Left lobe of liver (tissue), 2 donors: ENCODE data around the gene SELENOI. TPM values are rescaled to one million over a fixed set of nuclear protein-coding genes. Genes with fewer than 3 reads are reported as not detected.
A peak's percentile ranks its signal among the peaks of the same experiment; 100 is the strongest.
"Not testable (repeated sequence)": the region's sequence is repeated elsewhere in the genome, so short reads cannot be mapped to it uniquely, and the experiment has no call there.

Source experiments
- ATAC-seq: fragments of 200-7000 bp; cut with Tn5 transposase; one replicate; pipeline ENCODE4 v1.9.1; 2020; ENCODE audit warnings: mild to moderate bottlenecking, moderate library complexity
- DNase-seq: peaks from one replicate; pipeline ENCODE4 v3.0.0-alpha.2; 2020; ENCODE audit warnings: low spot score
- total RNA-seq: library from RNA; stranded (reverse); gene quantifications from one replicate; pipeline ENCODE4 v1.2.1, GENCODE V29; 2021
- donor health status: DM: no; HTN: no; CAD: no; lungs with moderate emphysema.
- donor health status: DM: no; HTN: yes; CAD: no.

Gene SELENOI
- total RNA-seq, 1 donor from 2014 or later, result 26.4 TPM

- no peak for ATAC-seq
These were observed 9.4 kb downstream of the SELENOI start for GRCh38 chr2:26355038-26355995.

GRCh38 chr2:26356111-26356510, 10.2 kb downstream of the SELENOI start:
- ATAC-seq (no peak), DNase-seq (no peak)

More at GRCh38 chr2:26355038-26355995, 9.4 kb downstream of the SELENOI start:
- no peak for DNase-seq

GRCh38 chr2:26356771-26357170, 10.8 kb downstream of the SELENOI start:
- ATAC-seq (no peak), DNase-seq (no peak)

GRCh38 chr2:26359886-26360473, 14.0 kb downstream of the SELENOI start:
- DNase-seq (no peak), ATAC-seq (no peak)

- DNase-seq (no peak), ATAC-seq (peak; percentile 97)
These were observed 17.4 kb downstream of the SELENOI start for GRCh38 chr2:26363323-26363722.

GRCh38 chr2:26363958-26364357, 18.0 kb downstream of the SELENOI start:
- ATAC-seq (no peak), DNase-seq (no peak)

- ATAC-seq (no peak), DNase-seq (no peak)
These were observed 18.7 kb downstream of the SELENOI start for GRCh38 chr2:26364669-26365068.

- no peak for DNase-seq
- no peak for ATAC-seq
These were observed 21.0 kb downstream of the SELENOI start for GRCh38 chr2:26366957-26367356.

GRCh38 chr2:26369664-26370063, 23.7 kb downstream of the SELENOI start:
- not testable (repeated sequence) for ATAC-seq, DNase-seq

GRCh38 chr2:26370909-26371308, 25.0 kb downstream of the SELENOI start:
- ATAC-seq, result not testable (repeated sequence)

GRCh38 chr2:26376799-26377198, 30.9 kb downstream of the SELENOI start:
- ATAC-seq (no peak), DNase-seq (no peak)

More at GRCh38 chr2:26370909-26371308, 25.0 kb downstream of the SELENOI start:
- DNase-seq, result not testable (repeated sequence)

- DNase-seq, result no peak
- ATAC-seq, result no peak
These were observed 34.3 kb downstream of the SELENOI start for GRCh38 chr2:26380281-26380680.

- DNase-seq (no peak), ATAC-seq (no peak)
These were observed 36.6 kb downstream of the SELENOI start for GRCh38 chr2:26382564-26382963.

GRCh38 chr2:26384183-26384582, 38.2 kb downstream of the SELENOI start:
- ATAC-seq, result no peak
- DNase-seq, result no peak

- ATAC-seq, result no peak
- no peak for DNase-seq
These were observed 38.7 kb downstream of the SELENOI start for GRCh38 chr2:26384597-26384996.

- ATAC-seq (no peak), DNase-seq (no peak)
These were observed 41.2 kb downstream of the SELENOI start for GRCh38 chr2:26387189-26387588.

- no peak for DNase-seq
- peak; percentile 60 for ATAC-seq
These were observed 48.8 kb downstream of the SELENOI start for GRCh38 chr2:26394694-26395093.

GRCh38 chr2:26395394-26395793, 49.5 kb downstream of the SELENOI start:
- no peak for DNase-seq
- no peak for ATAC-seq

GRCh38 chr2:26396734-26397298, 50.9 kb downstream of the SELENOI start:
- no peak for ATAC-seq

GRCh38 chr2:26399771-26400376, 53.9 kb downstream of the SELENOI start:
- no peak for ATAC-seq

More at GRCh38 chr2:26396734-26397298, 50.9 kb downstream of the SELENOI start:
- DNase-seq, result no peak

GRCh38 chr2:26400723-26401122, 54.8 kb downstream of the SELENOI start:
- no peak for DNase-seq
- no peak for ATAC-seq

More at GRCh38 chr2:26399771-26400376, 53.9 kb downstream of the SELENOI start:
- DNase-seq, result no peak
